Right renal pelvis (tissue), 4 donors: ENCODE data around the gene SEZ6L2. TPM values are rescaled to one million over a fixed set of nuclear protein-coding genes. Genes with fewer than 3 reads are reported as not detected.
"Not testable (repeated sequence)": the region's sequence is repeated elsewhere in the genome, so short reads cannot be mapped to it uniquely, and the experiment has no call there.

Experiments
- DNase-seq, 4 donors: peaks; one replicate each; pipeline ENCODE4 v3.0.0-alpha.2; 2013; ENCODE audit warnings: low read depth in 4 of 4, low spot score in 3 of 4, missing footprints in 1 of 4
- polyA plus RNA-seq, 4 donors: library from polyadenylated mRNA; unstranded; fragments of 120-200 nt; gene quantifications; one replicate each; pipeline ENCODE4 v1.2.1, GENCODE V29; 2013; ENCODE audit not compliant: insufficient read length in 4 of 4

The SEZ6L2 gene
- polyA plus RNA-seq, result 10 to 100 TPM; 11.3 to 13.7 (median 12.4) TPM

DNA sequence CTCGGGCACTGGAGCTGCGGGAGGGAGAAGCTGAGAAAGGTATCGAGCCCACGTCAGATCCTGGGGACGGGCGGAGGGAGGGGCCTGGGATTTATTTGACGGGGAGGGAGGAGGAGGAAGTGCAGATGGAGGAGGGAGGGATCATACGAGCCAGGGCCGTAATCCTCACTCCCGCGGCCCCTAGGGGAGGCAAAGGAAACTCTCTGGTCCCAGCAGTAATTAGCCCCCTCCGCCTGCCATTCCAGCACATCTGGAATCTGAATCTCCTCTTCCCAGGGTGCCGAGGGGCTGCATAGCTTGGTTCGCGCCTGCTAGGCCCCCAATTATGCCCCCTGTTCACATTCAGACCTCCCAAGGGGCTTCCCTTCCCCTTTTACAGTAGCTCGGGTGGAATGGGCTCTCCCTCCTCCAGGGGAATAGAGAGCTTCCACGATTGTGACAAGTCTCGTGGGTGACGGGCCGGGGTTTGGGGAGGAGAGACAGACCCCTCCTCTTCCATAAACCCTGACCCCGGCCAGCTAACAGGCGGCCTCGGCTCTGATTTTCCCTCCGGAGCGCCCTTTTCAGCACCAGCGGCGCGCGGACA is at the start of gene SEZ6L2:
SEZ6L2 (minus strand) TSS at position 35 of the 586 bp plus-strand sequence. CDS start 531 bp downstream, outside the sequence.
- DNase-seq, result peak; percentile 44 to 76 (median 63)

- DNase-seq, result no peak
Observed at GRCh38 chr16:29947897-29948296, 48.5 kb upstream of the SEZ6L2 start.

DNA sequence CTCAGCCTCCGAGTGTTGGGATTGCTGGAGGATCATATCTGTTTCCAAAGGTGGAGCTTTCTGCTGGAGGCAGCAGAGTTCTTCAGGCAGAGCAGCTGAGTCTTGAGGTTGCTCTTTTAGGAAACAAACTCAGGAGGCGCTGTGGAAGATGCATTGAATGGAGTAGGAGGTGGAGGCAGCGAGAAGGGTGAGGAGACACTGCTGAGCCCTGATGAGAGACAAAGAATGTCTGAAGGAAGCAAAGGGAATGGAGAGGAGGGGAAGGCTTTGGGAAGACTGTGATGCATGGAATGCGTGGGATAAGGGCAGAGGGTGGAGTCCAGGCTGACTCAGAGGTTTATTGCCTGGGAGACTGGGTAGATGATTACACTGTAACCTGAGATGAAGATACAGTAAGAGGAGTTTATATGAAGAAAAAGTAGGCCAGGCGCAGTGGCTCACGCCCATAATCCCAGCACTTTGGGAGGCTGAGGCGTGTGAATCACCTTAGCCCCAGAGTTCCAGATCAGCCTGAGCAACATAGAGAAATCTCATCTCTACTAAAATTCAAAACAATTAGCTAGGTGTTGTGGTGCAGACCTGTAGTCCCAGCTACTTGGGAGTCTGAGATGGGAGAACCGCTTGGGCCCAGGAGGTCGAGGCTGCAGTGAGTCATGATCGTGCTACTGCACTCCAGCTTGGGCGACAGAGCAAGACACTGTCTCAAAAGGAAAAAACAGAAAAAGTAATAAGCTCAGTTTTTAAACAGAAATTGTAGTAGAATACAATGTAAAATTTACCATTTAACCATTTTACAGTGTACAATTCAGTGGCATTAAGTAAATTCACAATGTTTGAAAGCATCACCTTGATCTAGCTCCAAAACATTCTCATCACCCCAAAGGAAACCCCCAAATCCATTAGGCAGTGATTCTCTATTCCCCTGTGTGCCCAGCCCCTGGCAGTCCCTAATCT is 44.8 kb upstream of the SEZ6L2 start:
- DNase-seq, result peak in 3 of 4 donors; percentile 61 to 81 (median 80)

- DNase-seq, result no peak
Observed at GRCh38 chr16:29940656-29941055, 41.3 kb upstream of the SEZ6L2 start.

GRCh38 chr16:29931750-29932149 is 32.4 kb upstream of the SEZ6L2 start:
- not testable (repeated sequence) for DNase-seq

- no peak for DNase-seq
Observed at GRCh38 chr16:29927070-29927905, 27.9 kb upstream of the SEZ6L2 start.

GRCh38 chr16:29926711-29927052 is 27.3 kb upstream of the SEZ6L2 start:
- DNase-seq, result no peak

DNA sequence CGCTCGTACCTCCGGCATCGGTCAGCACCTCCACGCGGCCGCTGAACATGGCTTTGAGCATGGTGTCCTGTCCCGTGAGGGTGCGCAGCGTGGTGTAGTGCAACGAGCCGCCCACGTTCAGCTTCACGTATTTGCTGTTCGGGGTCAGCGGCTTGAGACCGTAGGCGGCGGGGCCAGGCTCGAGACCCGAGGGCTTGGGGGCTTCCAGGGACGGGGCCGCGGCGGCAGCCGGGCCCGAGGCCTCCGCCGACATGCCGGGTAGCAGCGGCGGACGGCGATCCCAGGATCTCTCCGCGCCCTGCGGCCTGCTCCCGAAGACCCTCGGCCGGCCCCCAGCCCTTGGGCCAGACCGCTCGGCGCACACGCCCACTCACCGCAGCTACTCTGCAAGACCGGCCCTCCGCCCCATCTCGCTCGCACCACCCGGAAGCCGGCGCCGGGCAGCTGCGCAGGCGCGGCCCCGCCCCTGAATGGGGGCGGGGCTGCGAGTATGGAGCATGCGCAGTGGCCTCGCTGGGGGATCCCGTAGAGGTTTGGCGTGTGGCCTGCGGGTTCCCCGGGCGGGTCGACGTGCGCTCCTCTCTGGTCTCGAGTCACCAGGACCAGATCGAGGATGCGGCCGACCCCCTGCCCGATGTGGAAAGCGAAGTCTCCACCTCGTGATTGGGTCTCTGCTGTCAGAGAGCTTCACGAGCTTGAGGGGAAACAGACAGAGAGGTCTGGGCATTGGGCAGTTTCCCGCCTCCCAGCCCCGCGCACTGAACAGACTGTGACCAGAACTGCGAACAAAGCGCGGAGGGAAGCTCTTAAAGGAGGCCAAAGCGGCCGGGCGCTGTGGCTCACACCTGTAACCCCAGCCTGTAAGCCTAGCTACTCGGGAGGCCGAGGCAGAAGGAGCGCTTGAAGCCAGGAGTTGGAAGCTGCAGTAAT is 26.7 kb upstream of the SEZ6L2 start, which contains the start of gene KCTD13:
KCTD13 (minus strand) TSS at position 446 of the 930 bp plus-strand sequence; CDS start at position 253, 193 bp downstream.
- DNase-seq, result peak; percentile 84 to 89 (median 88)

DNA sequence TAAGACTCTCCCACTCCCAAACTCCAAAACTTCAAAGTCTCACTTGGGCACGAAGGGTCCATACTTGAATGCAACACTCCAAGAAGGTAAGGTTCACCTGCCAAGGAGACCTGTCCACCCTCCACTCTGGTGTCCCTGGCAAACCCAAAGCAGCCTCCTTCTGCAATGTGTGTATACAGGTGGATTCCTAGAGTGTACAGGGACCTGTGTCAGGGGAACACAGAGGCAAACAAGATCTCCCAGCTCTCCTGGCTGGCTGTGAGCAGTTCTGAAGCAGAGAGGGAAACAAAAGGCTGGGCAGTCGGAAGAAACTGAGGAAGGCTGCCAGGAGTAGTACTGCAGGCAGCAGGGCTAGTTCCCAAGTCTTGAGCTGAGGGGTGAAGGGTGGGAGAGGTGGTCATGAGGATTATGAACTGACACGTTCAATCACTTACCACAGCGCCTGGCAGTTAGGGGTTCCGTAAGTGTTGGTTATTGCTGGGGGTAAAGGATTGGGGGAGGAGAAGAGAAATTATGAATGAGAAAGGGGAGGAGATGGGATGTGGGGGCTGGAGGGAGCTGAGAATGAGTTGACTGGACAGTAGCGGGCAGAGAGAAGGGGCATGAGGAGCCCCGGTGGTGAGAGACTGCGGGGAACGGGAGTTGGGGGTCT is 25.9 kb upstream of the SEZ6L2 start:
- DNase-seq, result no peak

GRCh38 chr16:29922986-29923501 is 23.7 kb upstream of the SEZ6L2 start:
- no peak for DNase-seq

- DNase-seq, result no peak
Observed at GRCh38 chr16:29922326-29922725, 23.0 kb upstream of the SEZ6L2 start.

- DNase-seq, result no peak
Observed at GRCh38 chr16:29921034-29921385, 21.7 kb upstream of the SEZ6L2 start.

DNA sequence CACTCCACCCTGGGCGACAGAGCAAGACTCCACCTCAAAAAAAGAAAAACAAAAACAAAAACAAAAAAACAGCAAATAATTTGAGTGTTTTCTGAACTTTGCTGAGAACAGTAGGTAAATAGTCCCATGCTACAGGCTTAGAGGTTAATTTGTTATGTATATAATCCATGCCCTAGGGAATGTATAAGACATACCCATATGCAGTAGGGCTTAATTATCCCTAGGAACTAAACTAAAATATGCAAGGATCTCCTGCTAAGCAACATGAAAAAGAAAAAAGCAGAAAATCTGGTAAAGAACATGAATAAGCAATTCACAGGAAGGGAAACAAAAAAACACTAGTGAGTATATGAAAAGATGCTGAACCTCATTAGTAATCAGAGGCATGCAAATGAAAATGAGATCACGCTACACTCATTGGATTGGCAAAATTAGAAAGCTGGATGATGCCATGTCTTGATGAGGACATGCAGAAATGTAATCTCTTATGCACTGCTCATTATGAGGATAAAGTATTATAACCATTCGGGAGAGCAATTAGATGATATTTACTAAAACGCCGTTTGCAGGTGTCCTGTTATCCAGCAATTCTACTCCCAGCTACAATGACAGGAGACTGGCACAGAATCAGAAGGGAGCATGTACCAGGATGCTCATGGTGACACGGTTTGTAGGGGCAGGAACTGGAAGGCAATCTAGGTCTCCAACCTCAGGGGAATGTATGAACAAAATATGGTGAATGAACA is 21.1 kb upstream of the SEZ6L2 start:
- no peak for DNase-seq

GRCh38 chr16:29916979-29917378 is 17.6 kb upstream of the SEZ6L2 start:
- no peak for DNase-seq

DNA sequence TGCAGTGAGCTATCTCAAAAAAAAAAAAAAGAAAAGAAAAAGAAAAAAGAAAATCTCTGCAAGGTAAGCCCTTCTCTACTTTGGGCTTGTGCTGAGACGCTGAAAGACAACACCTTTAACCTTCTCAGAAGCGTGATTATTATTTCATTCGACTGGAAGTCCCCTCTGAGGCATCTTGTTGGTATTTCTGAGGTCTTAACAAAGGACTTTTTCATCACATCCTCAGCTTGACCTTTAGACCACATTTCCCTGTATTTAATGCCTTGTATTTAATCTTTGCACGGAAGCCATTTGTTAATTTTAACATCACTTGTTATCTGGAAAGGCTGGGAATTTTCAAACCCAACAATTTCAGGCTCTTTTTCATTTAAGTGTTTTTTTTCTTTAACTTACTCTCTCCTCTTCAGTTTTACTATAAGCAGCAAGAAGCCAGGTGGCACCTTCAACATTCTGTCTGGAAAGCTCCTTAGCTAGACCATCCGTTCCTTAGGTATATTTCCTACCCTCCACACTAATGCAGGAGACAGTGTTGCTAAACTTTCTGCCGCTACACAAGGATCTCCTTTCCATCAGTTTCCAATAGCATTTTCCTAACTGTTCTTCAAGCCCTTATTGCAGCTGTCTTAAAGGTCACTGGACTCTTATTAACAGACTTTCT is 16.4 kb upstream of the SEZ6L2 start:
- DNase-seq, result no peak

GRCh38 chr16:29913514-29913913 is 14.2 kb upstream of the SEZ6L2 start:
- DNase-seq, result no peak

- no peak for DNase-seq
Observed at GRCh38 chr16:29912087-29912486, 12.7 kb upstream of the SEZ6L2 start.

- DNase-seq, result no peak
Observed at GRCh38 chr16:29911676-29912010, 12.3 kb upstream of the SEZ6L2 start.
